Cerebellar cortex (tissue), 1 donor: ENCODE measurements around the gene MOB3B.

Source experiments
- DNase-seq: peaks from one replicate; pipeline ENCODE4 v3.0.0-alpha.2; 2015; ENCODE audit warnings: low spot score

Gene MOB3B

DNA sequence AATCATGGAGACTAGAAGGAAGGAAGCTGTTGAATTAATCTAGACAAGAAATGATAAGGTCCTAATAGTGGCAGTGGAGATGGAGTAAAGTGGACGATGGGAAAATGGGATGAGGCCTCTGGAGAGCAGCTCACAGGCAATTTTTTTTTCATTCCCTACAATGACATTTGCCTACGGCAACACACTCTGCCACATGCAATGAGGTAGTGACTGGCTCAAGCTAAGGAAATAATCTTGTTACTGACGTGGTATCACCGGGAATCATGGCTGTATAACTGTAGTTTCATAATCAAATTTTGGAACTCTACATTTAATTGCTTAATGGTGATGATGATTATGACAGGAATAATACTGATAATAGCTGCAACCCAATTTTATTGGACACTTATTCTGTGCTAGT, 12.1 kb upstream of the MOB3B start:
- DNase-seq = no peak

DNA sequence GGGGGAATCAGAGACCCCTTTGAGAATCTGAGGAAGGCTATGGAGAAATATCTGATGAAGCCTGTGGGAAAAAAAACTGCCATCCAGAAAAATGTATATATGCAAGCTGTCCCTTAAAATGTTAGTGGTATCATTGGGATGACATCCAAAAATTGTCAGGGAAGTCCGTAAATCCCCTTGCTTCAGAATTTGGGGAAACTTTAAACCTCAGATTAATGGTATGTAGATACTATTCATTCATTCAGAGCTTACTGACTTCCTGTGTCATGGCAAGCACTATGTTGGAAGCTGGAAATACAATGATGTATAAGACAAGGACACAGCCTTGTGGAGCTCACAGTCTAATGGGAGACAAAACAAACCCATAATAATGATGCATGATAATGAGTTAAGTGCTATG, 10.9 kb upstream of the MOB3B start:
- DNase-seq = no peak

DNA sequence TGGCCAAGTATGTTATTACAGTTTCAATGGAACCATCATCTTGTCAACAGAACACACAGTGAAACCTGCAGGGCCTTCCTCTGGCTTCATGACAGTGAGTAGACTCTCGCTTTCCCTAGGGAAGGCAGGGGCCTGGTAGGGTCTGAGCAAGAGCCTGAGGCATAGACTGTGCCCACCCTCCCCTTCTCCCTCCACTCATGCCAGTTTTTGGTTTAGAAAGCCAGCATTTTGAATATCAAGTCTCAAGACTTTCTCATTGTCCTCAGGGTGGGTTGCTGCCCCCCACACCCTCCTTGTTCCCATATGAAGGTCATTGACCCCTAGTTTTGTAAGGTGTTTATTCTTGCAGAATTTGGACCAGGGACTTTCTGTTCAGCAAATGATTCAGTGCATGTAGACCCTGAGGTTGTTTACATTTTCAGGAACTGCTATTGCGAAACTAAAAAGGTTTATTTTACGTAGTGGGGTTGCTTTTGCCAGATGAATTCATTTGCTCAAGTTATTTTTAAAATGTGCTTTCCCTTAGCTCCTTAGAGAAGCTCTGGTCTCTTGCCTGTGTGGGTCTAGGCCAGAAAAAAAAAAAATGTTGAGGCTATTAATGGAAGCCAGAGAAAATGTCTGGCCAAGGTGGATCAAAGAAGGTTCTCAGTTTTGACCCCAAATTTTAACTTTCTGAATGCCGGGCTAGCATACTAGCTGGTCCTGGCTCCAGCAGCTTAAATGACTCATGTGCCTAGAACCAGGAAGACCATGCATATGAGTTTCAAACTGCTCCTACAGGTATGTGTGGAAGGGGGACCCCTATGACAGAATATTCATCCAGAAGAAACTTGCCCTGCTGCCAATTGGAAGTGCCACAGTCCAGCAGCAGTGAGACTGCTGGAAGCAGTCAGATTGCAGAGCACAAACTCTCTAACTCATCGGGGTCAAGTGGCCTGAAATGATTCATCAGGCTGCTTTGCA, 10.1 kb upstream of the MOB3B start:
- no peak for DNase-seq

DNA sequence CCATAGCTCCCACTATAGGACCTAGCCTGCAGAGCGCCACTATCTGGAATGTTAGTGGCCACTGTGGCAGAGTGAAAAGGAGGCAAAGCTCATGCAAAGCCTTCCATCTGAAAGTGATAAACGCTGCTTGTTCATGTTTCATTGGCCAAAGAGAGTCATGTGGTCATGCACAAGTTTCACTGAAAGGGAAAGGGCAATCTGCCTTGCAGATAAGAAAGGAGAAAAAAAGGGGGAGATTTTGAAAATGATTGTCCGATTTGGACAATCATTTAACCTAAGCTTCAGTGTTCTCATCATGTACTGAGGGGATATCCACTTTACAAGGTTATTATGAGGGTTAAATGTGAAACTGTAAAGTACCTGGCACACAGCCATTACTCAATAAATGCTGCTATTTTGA, 9.0 kb upstream of the MOB3B start:
- DNase-seq = no peak

DNA sequence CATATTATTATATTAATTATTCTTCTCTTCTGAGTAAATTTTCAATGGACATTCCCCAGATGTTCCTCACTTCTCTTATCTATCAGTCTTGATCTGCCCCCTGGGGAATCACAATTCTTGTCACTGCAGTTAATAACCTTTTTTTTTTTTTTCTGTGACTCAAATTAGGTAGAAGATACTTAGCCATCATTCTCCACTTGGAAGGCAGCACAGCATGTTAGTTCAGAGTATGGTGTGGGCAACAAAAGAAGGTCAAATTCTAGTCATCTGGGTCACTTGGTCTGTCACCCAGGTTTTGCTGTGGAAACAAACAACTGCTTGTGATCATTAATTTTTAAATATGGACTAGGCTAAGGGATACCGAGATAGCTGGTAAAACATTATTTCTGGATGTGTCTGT, 8.1 kb upstream of the MOB3B start:
- DNase-seq = no peak

DNA sequence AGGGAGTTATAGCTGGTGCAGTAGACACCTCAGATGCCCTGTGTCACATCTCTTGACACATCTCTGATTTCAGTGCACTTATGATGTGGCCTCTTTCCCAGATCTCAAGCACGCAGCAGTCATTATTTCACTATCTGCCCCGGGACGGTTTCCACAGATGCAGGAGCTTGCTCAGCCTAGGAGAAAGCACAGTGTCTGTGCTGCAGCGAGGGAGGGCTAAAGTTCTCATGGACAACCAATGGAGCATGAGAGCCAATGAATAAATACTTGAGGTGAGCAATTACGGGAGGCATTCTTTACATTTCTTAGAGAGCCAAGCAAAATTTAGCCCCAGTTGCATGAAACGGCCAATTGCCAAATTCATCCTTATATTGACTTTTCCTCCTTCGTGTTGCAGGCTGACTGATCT, 7.4 kb upstream of the MOB3B start:
- no peak for DNase-seq

DNA sequence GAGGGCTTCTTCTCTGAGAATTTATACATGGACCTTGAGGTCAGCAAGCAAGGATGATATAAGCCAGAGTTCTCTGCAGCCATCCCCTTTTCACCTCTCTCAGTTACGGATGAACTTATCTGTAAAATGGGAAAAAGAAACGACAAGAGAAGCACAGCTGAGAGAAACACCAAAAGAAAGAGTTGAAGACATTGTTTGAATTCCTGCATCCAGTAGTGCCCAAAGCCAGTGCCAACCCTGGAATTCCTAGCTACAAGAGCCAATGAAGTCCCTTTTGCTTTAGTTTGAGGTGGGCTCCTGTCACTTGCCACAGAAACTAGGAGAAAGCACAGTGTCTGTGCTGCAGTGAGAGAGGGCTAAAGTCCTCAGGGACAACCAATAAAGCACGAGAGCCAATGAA, 6.6 kb upstream of the MOB3B start:
- DNase-seq = no peak

DNA sequence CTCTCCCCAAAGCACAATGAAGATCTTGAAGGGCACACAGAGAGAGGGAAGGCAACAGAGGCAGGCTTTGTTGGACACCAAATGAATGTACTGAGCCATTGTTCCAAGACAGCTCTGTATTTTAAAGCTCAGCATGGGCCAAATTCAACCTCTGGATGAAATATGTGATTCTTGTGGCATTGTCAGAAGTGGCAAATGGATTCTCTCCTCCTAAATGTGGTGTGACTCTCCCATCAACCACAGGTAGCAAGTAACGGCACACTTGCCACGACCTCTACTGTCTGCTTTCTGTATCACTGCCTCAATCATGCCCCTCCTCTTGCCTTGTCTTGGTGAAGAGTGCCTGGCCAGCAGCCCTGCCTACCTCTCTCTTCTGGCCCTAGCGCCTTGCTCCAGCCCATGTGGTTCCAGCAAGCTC, 6.1 kb upstream of the MOB3B start:
- DNase-seq = no peak

DNA sequence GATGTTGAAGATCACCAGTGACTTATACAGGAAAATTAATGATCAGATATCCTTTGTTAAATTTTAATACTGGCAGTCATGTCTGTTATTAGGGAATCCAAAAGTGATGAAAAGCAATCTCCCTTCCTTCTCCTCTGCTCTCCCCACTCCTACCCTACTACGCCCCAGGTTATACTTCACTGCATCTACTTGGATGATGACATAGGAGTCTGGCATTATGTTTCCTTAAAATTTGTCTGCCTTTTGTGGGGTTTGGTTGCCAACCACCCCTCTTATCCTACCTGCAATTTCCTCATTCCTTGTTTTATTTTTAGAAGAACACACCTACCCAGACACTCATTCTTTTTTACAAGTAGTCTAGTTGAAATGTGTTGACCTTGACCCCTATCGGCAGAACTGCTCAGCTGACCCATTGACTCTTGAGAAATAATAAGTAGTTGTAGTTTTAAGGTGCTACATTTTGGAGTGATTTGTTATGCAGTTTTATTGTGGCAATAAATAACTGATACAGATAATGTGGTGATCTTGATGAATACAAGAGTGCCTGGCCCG, 5.1 kb upstream of the MOB3B start:
- DNase-seq = no peak

DNA sequence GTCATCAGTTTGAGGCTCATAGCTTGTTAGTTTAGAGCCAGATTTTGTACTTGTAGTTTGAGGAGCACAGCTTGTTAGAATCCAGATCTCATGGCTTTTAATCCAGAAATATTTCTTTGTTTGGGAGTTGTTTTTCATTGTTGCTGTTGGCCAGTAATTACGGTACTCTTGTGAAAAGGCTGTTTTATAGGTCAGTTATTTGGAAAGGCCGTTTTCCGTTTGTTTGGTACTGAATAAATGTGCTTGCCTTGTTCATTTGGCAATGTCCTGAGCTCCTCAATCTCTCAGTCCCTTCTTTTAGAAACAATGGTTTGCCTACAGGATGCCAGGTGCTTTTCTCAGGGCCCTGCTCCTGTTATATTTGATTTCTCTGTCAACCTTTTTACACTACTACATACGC, 4.5 kb upstream of the MOB3B start:
- DNase-seq = no peak

DNA sequence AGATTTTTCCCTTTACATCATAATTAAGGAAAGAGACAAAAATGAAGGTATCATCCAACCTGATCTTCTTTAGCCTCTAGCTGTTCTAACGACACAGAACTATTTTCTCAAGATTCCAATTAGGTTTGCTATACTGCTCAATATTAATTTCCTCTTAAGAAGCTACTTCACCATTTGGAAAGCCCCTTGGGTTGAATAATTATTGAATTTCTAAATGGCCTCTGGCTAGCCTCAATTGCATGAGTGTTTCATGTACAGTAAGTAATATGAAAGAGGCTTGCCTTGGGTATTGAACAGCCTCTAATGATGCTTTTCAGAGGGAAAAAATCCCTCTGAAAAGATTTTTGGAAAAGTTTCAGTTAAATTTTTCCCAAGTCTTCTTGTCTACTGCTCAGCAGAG, 3.7 kb upstream of the MOB3B start:
- no peak for DNase-seq

DNA sequence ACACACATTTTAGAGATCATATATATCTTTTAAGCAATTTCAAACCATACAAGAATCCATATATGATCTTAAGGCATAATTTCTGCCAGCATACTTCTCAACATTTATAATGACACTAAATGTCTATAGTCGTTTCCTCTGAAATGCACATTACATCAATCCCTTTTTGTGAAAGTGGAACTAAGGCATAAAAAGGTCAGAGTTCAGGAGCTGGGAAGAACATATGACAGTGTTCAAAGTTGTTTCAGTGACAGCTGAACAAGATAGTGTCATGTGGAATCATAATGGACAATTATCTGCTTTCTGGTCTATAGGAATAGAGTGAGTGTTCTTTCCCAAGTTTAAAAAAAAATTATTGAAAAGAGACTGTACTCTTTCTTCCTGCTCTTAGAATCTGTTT, 2.4 kb upstream of the MOB3B start:
- DNase-seq = no peak

DNA sequence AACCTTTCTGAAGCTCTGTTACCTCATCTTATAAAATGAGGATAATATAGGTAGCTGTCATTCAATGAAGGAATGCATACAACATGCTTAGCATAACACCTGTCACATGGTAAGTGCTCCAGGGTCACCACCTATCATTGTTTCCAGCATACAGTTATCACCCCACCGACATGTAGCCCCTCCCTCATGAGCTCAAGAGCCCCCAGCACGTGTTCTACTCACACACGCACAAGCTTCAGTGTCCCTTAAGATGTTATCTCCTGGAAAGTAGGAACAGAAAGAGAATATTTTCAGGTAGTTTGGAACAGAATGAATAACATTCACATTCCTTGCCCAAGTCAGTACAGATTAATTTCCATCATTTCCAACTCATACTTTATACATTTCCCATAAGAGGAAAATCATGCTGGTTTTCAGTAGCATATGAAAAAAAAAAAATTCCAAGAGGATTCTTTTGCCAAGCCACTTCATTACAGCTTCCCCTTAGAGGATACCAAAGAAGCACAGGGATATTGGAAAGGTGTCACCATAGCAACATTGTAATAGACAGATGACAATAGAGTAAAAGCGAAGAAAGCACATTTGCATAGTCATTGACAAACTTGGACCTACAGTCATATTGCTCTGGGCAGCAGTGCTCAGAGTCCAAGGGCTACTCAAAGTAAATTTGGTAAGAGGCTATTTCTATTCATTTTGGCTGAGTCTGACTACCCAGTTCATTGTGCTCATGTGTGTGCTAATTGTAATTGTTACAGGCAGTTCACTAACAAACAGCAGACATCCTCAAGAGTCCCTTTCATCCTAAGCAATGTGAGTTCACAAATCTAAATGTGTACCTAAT, 1.5 kb upstream of the MOB3B start:
- no peak for DNase-seq

DNA sequence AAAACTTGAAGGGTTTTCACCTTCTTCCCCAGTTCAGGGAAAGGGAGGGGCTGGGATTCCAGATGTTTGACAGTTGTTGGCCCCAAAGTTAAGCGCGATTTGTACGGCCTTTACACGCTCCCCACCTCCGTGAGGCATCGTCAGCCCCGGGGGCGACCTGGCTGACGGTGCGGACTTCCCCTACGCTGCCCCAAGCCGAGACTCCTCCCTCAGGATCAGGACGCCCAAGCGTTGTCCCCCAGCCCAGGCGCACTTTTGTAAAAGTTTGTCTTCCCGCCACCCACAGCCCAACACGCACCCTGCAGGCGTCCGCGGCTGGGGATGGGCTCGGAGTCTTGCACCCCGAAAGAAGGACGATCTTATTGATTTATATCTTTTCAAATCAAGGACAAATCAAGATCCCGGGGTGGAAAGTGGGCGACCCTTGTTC, 713 bp downstream of the MOB3B start:
- DNase-seq = no peak

DNA sequence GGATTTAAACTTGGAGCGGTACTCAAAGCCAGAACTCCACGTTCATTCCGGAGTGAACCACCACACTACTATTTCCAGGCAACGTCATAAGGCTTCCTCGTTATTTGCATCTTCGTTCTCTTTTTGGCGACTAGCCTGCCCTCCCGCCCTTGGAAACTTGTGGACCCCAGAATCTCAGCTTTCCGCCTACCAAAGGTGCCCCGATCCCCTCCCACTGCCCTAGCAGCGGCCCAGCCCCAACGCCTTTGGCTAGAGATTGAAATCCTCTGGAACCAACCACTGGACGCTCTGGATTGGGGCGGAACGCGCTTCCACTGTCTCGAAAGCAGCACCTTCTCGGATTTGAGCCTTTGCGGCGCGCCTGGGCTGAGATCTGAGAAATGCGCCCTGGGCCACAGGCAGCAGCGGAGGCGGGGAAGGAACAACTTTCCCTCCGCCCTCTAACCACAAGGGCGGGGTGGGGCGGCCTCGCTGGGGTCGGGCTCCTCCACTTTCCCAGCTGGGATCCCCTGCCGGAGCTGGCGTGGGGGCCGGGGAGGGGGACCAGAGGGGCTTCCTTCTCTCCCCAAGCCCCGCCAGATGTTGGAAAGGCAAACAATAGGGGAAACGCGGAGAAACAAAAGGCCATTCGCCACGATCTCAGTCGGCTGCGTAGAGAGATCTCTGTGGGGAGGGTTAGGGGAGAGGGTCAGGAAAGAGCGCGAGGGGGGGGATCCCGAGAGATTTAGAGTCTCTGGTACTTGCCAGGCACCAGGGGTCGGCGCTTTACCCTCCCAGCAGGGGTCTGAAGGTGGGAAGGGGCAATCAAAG, 1.3 kb downstream of the MOB3B start:
- peak; percentile 45 for DNase-seq

DNA sequence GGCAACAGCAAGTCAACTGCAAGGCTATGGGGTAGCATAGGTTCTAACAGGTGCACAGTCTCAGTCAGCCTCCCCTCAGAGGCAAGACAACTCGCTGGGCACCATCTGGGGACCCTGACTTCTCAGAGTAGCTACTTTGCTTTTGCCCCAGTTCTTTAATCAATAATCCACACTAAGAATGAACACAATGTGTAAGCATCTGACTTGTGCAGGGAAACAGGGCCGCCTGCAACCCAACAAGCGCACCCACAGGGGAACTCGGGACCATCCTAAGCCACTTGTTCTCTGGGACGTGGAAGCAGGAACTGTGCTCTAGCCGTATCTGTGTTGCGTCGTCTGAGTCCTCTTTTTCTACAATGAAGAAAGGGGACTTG, 1.9 kb downstream of the MOB3B start:
- DNase-seq = no peak

DNA sequence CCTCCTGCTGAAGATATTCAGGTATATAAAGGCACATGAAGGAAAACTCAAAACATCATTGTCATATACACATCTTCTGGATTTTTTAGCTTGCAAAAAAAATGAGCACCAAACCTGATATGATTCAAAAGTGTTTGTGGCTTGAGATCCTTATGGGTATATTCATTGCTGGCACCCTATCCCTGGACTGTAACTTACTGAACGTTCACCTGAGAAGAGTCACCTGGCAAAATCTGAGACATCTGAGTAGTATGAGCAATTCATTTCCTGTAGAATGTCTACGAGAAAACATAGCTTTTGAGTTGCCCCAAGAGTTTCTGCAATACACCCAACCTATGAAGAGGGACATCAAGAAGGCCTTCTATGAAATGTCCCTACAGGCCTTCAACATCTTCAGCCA, 5.4 kb downstream of the MOB3B start, which contains the start of gene IFNK:
Gene IFNK, plus strand, starts transcription at position 55 of the 400 bp plus-strand sequence. Its CDS starts 47 bp downstream, at position 102.
- DNase-seq = no peak

DNA sequence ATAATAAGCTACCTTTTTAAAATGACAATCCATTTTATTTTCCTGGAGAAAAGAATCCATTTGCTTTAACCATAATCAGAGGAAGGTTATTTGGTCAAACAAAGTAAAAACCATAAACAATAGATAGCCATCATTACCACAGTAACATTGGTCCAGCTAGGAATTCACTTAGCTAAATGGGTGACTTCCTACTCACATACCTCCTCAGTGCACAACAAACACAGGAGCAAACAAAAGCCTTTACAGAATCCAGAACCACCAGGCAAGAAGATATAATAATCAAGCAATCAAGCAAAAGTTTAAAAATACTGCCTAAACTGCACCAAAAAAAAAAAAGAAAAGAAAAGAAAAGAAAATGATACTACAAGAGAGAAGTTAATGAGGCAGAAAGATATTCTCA, 6.5 kb downstream of the MOB3B start:
- no peak for DNase-seq

DNA sequence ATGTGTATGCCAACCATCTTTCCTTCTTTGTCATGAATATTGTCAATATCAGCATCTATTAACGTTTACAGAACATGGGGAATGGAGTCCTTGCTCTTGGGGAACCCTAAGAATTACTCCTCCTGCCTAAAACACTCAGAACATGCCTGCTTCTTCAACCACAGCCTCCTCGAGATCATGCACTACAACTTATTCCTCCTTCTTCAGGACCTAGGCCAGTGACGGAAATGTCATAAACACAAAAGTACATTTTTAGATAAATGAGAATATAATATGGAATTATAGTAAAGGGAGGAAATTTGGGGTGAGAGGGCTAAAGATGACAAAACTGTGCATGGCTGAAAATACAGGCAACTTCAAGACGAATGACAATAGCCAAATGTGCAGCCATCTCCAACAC, 8.6 kb downstream of the MOB3B start:
- DNase-seq = no peak

DNA sequence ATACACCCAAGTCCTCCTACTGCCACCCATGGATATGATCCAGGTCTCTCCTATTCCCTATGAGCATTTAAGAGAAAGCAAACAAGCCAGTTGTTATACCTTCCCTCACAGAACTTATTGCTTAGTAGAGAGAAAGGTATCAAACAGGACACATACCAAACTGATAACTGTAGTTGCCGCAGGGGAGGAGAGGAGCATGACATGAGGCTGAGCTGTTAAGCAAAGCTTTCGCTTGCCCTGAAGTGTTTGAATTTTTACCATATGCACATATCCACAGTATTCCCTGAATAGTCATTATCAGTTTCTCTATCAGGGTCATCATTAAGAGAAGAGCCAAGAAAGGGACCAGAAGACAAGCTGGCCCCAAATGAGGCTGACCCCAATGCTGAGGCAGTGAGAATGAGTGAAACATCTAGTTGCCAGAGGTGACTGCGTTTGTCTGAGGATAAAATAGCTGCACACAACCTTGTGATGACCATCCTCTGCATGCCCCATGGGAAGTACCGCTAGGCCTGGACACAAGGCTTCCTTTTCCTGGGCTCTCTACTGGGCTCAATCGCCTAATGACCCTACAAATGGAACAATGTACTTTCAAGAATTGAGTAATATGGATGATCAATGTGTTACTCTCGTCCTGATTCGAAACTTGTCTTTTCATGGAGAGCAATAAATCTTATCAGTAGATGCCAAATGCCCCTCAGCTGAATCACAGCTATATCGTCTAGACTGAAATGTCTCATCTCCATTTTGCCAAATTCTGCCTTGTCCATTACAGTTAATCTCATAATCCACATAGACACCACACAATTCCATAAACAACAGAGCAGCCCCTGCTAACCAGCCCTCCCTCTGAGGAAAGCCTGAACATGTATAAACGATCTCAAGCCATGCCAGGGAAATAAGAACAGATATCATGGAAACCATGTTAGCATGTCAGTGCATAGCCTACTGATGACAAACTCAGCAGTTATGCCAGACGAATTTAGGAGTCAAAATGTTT, 9.8 kb downstream of the MOB3B start:
- no peak for DNase-seq

DNA sequence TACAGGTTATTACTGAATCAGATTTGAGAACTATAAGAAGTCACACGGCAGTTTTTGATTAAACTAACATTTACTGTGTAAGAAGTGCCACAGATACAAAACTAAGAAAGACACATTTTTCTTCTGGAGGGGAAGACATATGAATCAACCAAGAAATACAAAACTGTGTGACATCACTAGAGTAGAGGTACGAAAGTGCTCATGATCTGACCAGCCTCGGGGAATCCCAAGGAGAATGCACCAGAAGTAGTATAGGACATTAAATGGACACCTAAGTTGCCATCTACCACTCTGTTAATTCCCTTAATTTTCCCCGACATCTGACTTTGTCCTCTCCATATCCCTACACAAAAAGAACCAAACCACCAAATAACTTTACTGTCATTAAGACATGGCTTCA, 10.8 kb downstream of the MOB3B start:
- DNase-seq = no peak
